DMS114 treated with DMSO at 0.1 percent for 48 hours (cell line): ENCODE data around the gene FAM124A.

ENCODE experiments used
- DNase-seq: peaks from one replicate; lab custom pipeline; 2025; ENCODE audit not compliant: unreplicated experiment; lab: John Stamatoyannopoulos, UW

FAM124A gene

GRCh38 chr13:51220706-51221105 lies 1.5 kb upstream of the FAM124A start:
- no peak for DNase-seq

- DNase-seq: no peak
These were observed 1.1 kb upstream of the FAM124A start for GRCh38 chr13:51221108-51221507.

GRCh38 chr13:51221674-51222036 lies 543 bp upstream of the FAM124A start:
- DNase-seq: no peak

GRCh38 chr13:51222686-51223559 lies 725 bp downstream of the FAM124A start:
- no peak for DNase-seq

GRCh38 chr13:51223560-51224270 lies 1.5 kb downstream of the FAM124A start:
- DNase-seq: no peak

GRCh38 chr13:51225029-51225428 lies 2.8 kb downstream of the FAM124A start:
- no peak for DNase-seq

GRCh38 chr13:51227404-51227803 lies 5.2 kb downstream of the FAM124A start:
- DNase-seq: no peak

GRCh38 chr13:51229101-51229719 lies 7.0 kb downstream of the FAM124A start:
- no peak for DNase-seq

GRCh38 chr13:51229731-51230130 lies 7.5 kb downstream of the FAM124A start:
- no peak for DNase-seq

- DNase-seq: no peak
These were observed 8.4 kb downstream of the FAM124A start for GRCh38 chr13:51230477-51231105.

- no peak for DNase-seq
These were observed 9.3 kb downstream of the FAM124A start for GRCh38 chr13:51231456-51231855.

GRCh38 chr13:51232328-51232727 lies 10.1 kb downstream of the FAM124A start:
- no peak for DNase-seq

- DNase-seq: no peak
These were observed 11.1 kb downstream of the FAM124A start for GRCh38 chr13:51233117-51233826.

- DNase-seq: no peak
These were observed 12.5 kb downstream of the FAM124A start for GRCh38 chr13:51234676-51235075.

- DNase-seq: no peak
These were observed 13.0 kb downstream of the FAM124A start for GRCh38 chr13:51235186-51235585.

GRCh38 chr13:51235756-51236490 lies 13.7 kb downstream of the FAM124A start:
- DNase-seq: no peak

- DNase-seq: no peak
These were observed 14.2 kb downstream of the FAM124A start for GRCh38 chr13:51236491-51236792.

- DNase-seq: no peak
These were observed 15.2 kb downstream of the FAM124A start for GRCh38 chr13:51237386-51237785.

- DNase-seq: no peak
These were observed 15.7 kb downstream of the FAM124A start for GRCh38 chr13:51237887-51238286.

GRCh38 chr13:51240178-51240577 lies 18.0 kb downstream of the FAM124A start:
- no peak for DNase-seq
